HG03108 (cell line): ENCODE measurements around the gene GMPR.
A peak's percentile ranks its signal among the peaks of the same experiment; 100 is the strongest.

Source experiments
- ATAC-seq: cut with Tn5 transposase; IDR thresholded peaks from one replicate; pipeline ENCODE4 v1.9.1; 2021; ENCODE audit warnings: moderate library complexity; ENCODE audit not compliant: unreplicated experiment

Gene GMPR

GRCh38 chr6:16296061-16296670, 57.8 kb downstream of the GMPR start:
- no peak for ATAC-seq

DNA sequence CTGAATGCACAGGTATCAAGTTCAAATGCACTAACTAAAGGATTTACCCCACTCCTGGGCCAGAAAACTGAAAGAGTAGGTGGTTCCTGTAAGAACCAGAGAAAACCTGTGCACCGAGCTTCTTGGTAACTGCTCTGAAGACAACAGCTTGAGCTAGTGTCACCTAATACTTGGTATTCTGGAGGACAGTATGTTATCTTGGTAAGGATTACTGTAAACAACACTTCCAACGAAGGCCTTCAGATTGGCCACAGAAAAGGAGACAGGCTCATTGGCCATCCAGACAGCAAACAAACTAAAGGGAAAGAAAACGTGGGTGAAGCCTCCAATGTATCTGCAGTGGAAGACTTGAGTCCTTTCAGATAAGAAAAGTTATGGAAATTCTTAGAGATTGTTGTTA, 61.5 kb downstream of the GMPR start:
- no peak for ATAC-seq

DNA sequence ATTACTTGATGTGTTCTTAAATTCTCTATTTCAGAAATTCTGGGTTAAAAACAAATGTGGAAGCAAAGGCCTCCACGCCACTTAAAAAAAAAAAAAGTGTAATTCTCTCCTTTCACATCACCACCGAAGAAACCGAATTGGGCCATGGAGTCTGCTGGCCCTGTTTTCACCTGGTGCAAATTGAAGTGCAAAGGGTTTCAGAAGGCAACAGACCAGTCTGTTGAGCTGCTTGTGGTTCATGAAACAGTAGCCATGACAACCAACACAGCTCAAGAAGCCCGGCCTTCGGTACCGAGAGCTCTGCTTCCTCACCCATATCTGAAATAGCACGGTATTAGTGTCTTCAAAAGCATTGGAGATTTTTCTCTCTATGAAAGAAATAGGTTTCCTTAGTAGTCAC, 63.1 kb downstream of the GMPR start:
- ATAC-seq: peak; percentile 52

DNA sequence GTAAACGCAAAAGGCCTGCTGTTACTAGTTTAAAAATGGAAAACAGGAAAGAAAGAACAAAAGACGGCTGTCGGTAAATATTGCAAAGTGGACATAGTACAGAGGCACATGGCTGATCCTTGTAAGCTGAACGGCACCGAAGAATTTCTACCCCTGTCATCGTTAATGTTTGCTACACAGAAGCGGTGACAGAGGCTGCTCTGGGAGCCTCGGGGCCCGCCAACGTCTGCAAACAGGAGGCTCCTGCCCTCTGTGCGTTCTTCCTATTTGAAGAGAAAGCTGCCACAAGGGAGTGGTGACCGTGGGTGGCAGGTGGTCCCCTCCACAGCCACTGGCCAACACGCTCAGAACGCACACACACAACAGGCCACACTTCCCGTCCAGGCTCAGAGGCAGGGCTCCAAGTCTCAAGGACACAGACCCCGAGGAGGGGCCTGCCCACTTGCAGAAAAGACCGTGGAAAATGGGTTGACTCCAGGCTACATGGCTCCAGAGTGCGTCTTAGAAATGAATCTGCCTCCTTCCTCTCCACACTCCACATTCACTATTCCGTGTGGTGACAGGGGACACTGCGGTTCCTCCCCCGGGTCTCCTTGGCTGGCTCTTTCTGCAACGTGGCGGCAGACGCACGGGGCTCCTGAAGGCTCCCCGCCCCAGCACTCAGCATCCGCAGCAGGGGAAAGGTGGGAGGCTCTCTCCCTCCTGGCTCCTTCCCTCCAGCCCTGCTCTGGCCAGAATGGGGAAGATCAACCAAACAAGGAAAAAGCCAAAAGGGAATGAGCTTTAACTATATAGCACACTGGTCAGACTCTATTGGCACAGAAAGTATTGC, 64.5 kb downstream of the GMPR start:
- ATAC-seq: no peak

DNA sequence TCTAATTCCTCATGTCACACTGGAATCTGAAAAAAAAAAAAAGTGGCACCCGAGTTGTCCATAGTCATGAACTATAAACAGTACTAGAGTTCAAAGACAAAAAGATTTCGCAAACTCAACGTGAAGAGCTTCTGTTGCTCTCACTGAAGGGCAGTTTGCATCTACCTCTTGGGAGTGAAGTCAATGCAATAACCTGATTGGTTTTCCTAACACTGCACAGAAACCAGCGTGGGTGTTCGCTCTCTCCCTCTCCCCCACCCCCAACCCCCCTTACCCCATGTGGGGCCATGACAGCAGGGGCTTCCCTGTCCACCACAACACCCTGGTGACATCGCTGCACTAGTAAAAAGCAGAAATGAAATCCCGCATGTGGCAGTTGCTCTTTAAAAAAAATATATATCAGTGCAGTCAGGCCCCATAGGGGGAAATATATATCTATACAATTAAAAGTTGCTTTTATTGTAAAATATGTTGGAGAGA, 66.9 kb downstream of the GMPR start:
- peak; percentile 79 for ATAC-seq

DNA sequence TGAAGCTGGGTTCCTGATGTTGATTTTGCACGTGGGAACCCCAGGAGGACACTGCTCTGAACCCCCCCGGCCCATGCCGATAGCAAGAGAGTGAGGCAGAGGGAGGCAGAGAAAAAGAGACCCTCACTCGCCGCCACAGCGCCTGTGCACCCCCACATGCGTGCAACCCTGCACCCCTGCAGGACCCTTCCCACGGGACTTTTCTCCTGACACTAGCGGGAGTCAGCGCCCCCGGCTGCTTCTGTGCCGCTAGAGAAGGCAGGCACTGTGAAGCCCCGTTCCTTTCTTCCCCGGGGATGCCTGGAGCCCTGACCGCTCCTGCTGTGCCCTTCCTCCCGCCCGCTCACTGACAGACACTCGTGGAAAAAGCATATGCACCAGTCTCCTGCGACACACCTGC, 67.4 kb downstream of the GMPR start:
- peak; percentile 15 for ATAC-seq

DNA sequence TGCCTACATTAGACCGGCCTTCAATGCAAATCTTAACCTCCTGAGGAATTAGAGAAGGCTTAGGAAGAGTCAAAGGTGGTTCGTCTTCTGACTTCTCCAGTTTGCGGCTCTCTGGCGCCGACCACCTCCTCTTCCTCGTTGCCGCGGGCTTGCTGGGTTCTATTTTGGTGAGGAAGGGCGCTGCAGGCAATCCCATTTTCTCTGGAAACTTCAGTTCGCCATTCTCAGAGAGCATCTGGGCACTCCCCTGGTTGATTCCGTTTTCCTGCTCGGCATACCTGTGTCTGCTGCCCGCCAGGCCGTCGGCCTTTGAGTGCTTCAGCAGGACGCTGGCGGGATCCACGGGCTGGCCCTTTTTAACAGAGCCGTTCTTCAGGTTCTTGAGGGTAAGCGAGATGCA, 67.9 kb downstream of the GMPR start:
- no peak for ATAC-seq

DNA sequence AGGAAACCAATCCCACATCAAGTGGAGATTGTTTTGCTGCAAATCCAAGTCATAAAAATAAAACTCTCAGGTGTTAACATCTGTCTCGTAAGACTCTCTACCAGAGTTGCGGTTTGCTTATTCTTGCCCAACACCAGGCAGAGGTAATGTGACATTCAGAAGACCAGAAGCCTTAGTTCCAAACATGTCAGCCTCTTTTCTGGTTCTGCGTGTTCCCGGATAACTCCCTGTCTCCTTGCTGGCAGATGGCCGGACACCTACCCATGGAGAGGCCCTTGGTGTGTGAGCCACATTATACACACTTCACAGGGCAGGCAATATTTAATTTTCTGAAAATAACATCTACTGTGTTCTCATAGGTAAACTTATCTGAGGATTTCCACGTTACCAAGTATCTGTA, 73.4 kb downstream of the GMPR start:
- no peak for ATAC-seq

GRCh38 chr6:16313732-16314131, 75.3 kb downstream of the GMPR start:
- no peak for ATAC-seq

DNA sequence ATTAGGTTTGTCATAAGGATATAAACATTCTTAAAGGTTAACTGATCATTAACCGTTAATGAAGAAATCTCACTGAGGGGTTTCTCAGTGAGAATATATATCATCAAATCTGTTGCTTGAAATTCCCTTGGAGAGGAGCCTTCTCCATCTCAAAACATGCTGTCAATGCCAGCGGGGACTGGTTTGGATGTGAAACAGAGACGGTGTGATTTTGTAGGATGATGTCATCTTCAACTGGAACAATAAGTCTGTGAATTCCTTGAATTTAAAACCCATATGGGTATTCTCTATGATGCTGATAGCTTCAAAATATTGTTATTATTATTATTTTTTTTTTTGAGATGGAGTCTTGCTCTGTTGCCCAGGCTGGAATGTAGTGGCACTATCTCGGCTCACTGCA, 75.9 kb downstream of the GMPR start:
- no peak for ATAC-seq

DNA sequence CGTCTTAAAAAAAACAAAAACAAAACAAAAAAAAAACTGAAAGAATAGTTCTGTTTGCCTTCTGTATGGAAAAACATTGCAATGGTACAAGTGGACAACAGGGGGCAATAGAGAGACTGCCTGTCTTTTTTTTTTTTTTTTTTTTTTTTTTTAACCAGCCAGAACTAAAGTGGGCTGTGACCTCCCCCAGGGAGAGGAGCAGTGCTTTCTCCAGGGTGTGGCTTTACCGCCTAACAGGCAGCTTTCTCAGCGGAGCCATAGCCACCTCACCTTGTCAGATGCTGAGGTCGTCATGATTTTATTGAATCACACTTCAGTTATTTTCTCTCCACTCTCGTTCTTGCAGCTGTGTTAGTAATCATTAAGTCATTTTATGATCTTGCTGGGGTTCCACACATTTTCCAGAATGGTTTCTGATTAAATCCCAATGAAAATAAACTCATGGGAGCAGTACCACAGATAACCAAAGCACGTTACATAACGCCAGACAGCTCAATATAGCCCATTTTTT, 78.4 kb downstream of the GMPR start:
- no peak for ATAC-seq

- ATAC-seq: no peak
These were observed 80.2 kb downstream of the GMPR start for GRCh38 chr6:16318538-16318937.

GRCh38 chr6:16318953-16319720, 80.8 kb downstream of the GMPR start:
- ATAC-seq: no peak

DNA sequence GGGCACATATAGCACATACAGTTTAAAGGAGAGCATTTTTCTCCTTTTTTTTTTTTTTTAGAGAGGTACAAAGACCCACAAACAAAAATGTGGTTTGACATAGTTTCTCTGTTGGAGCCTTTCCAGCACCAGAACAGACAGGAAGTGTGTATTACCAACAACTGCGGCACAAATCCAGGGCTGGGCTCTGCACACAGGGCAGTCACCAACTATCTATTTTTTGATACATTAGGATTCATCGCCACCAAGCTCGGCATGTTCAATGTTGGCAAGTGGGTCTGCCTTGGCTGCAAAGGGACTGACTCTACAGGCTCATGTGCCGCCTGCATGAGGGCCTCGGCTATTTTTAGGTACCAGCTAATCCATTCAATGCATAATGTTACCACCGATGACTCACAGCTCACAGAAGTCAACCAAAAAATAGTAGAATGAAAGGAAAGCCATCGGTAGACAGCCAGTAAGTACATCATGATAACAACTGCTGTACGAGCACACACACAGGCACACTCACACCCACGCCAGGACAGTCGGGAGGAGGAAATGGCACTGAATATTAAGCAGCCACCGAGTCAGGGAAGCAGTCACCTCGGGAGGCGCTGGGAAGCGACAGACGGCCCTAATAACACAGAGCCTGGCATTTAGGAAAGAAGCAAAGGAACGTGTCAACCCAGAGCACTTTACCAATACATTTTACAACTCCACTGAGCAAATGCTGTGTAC, 81.6 kb downstream of the GMPR start:
- ATAC-seq: peak; percentile 50

DNA sequence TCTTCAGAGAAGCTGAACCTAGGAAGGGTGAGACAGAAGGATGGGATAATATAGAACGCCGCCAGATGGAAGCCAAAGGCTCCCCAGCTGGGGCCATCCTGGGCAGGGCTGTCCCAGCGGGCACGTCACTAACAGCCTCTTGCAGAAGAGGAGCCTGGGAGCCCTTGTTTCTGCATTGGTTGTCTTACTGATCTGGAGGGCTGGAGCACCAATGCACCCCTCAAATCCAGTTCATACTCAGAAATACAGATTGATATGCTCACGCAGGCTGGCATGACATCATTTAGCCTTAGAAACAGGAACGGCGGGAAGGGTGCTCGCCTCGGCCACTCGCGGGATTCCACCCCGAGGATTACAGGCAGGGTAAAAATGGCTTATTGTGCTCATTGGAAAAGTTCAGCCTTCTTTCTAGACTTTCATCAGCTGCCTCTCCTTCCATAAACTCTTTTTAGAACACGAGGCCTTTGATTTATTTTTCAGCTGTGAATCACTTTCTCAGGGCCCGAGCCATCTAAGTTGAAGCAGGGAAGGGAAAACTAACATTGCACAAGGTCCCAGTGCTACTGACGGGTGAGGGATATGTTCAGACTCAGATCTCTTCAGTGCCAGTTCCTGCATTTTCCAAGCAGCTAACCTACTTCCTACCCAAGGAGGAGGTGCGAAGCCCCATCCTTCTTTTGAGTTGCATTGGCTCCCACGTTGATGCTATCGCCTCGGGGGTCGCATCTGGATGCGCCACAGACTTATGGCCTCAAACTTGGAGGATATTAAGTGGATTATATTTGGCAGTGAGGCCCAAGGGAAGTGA, 82.3 kb downstream of the GMPR start:
- no peak for ATAC-seq

DNA sequence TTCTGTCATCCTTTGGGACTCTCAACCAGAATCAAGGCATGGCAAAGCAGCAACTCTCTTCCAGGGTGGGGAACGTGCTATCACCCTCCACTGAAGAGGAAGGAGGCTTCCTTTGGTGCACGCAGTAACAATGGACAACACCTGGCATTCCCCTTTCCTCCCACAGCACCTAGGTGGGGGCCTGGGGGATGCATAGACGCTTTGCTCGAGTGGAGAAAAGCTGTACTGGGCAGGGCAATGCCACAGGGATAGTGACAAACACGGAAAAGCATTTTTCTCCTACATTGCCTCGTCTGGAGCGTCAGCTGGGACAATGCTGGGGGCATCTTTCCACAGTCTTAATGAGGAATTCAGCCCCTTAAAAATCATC, 82.9 kb downstream of the GMPR start:
- ATAC-seq: no peak

- no peak for ATAC-seq
These were observed 83.4 kb downstream of the GMPR start for GRCh38 chr6:16321826-16322225.

GRCh38 chr6:16322666-16323312, 84.4 kb downstream of the GMPR start:
- peak; percentile 77 for ATAC-seq

- no peak for ATAC-seq
These were observed 85.8 kb downstream of the GMPR start for GRCh38 chr6:16324184-16324583.
